GM12872 (cell line): Measurements from ENCODE around the gene MLPH.

Experiments used
- CTCF ChIP-seq: IDR thresholded peaks from 3 replicates; pipeline ENCODE4 v1.5.1; 2011; ENCODE audit warnings: low read depth, mild to moderate bottlenecking, low read length, moderate library complexity; ENCODE audit not compliant: insufficient read depth

MLPH gene

GRCh38 chr2:237552908-237553307, 65.9 kb downstream of the MLPH start:
- no peak for TF ChIP-seq CTCF

GRCh38 chr2:237553948-237554347, 66.9 kb downstream of the MLPH start:
- TF ChIP-seq CTCF = no peak

- TF ChIP-seq CTCF = no peak
Observed at GRCh38 chr2:237555560-237555959, 68.5 kb downstream of the MLPH start.

- TF ChIP-seq CTCF = no peak
Observed at GRCh38 chr2:237556773-237557632, 70.0 kb downstream of the MLPH start.

GRCh38 chr2:237557633-237558015, 70.6 kb downstream of the MLPH start:
- TF ChIP-seq CTCF = no peak

GRCh38 chr2:237558961-237559641, 72.0 kb downstream of the MLPH start:
- no peak for TF ChIP-seq CTCF

- TF ChIP-seq CTCF = no peak
Observed at GRCh38 chr2:237561221-237561620, 74.2 kb downstream of the MLPH start.
